B cell (primary cell): ENCODE measurements around the gene SLC9C1. TPM values are rescaled to one million over a fixed set of nuclear protein-coding genes. Genes with fewer than 3 reads are reported as not detected.

ENCODE experiments used
- ATAC-seq: fragments of 200-7000 bp; cut with Tn5 transposase; one replicate; pipeline ENCODE4 v1.10.0; 2021; ENCODE audit warnings: low read depth, mild to moderate bottlenecking, moderate number of reproducible peaks, moderate library complexity
- CTCF ChIA-PET: fragments of 350-600 bp; sonication (Branson Sonifier 250); formaldehyde crosslinking; loops from one replicate; lab custom pipeline; 2021; ENCODE audit warnings: antibody characterized with exemption, inconsistent platforms; lab: Charles Lee
- POLR2A ChIA-PET: fragments of 350-600 bp; sonication (Branson Sonifier 250); formaldehyde crosslinking; loops from one replicate; lab custom pipeline; 2021; ENCODE audit warnings: antibody characterized with exemption; lab: Charles Lee
- DNase-seq: peaks from one replicate; pipeline ENCODE4 v3.0.0; 2013
- H2AFZ ChIP-seq: 2 replicates; pipeline ENCODE4 v1.6.1; 2012; ENCODE audit warnings: mild to moderate bottlenecking, low read depth, low read length; ENCODE audit not compliant: insufficient read depth, poor library complexity, severe bottlenecking
- H3K27ac ChIP-seq, 2 donors: 1 replicate in 1 of 2; 2 replicates in 1 of 2; pipeline ENCODE4 v1.5.1; 2012 to 2013; ENCODE audit warnings: low read length in 2 of 2, mild to moderate bottlenecking in 2 of 2, moderate library complexity in 1 of 2
- H3K27me3 ChIP-seq, 4 experiments: fragments of 200-600 bp in 1 of 4; sonication (generic) in 1 of 4; replicated peaks in 1 of 4; 1 replicate in 2 of 4; 2 replicates in 2 of 4; pipeline versions ENCODE4 v1.6.1 to v1.7.0; 2013 to 2016; ENCODE audit warnings: low read length in 3 of 4, mild to moderate bottlenecking in 2 of 4, mixed read lengths in 1 of 4, moderate library complexity in 1 of 4; ENCODE audit not compliant: insufficient read depth in 4 of 4, control insufficient read depth in 3 of 4; ENCODE audit errors: control extremely low read depth in 1 of 4
- H3K36me3 ChIP-seq, 2 experiments: replicated peaks in 1 of 2; 1 replicate in 1 of 2; 2 replicates in 1 of 2; pipeline versions ENCODE4 v1.6.1 to v1.7.1; 2013; ENCODE audit warnings: low read length in 1 of 2; ENCODE audit not compliant: insufficient read depth in 2 of 2, control insufficient read depth in 1 of 2; ENCODE audit errors: control extremely low read depth in 1 of 2, extremely low read depth in 1 of 2
- H3K4me1 ChIP-seq, 2 donors: fragments of 200-600 bp in 1 of 2; sonication (generic) in 1 of 2; 1 replicate in 1 of 2; 2 replicates in 1 of 2; pipeline versions ENCODE4 v1.5.1 to v1.6.1; 2013 to 2017; ENCODE audit warnings: low read length in 2 of 2; ENCODE audit not compliant: control insufficient read depth in 2 of 2, insufficient read depth in 2 of 2
- H3K4me2 ChIP-seq: replicated peaks from 2 replicates; pipeline ENCODE3; 2012; ENCODE audit warnings: mild to moderate bottlenecking, low read depth, low read length; ENCODE audit not compliant: poor library complexity, severe bottlenecking
- H3K4me3 ChIP-seq, 5 experiments: fragments of 200-600 bp in 1 of 5; sonication (generic) in 1 of 5; 1 replicate in 3 of 5; 2 replicates in 2 of 5; pipeline versions ENCODE4 v1.5.1 to v1.7.0; 2011 to 2016; ENCODE audit warnings: low read length in 4 of 5, mild to moderate bottlenecking in 4 of 5, low read depth in 2 of 5, control low read depth in 1 of 5, moderate library complexity in 1 of 5; ENCODE audit not compliant: insufficient read depth in 1 of 5; ENCODE audit errors: control extremely low read depth in 1 of 5, extremely low read depth in 1 of 5
- H3K79me2 ChIP-seq: fragments of 200-600 bp; sonication (generic); one replicate; pipeline ENCODE4 v1.6.0; 2016; ENCODE audit warnings: low read length; ENCODE audit not compliant: control insufficient read depth, insufficient read depth
- H3K9ac ChIP-seq: fragments of 200-600 bp; sonication (generic); 2 replicates; pipeline ENCODE4 v1.6.1; 2017; ENCODE audit warnings: mild to moderate bottlenecking, low read length, moderate library complexity
- H3K9me3 ChIP-seq, 3 donors: one replicate each; pipeline versions ENCODE4 v1.6.1 to v1.7.1; 2013; ENCODE audit warnings: low read length in 2 of 3; ENCODE audit not compliant: control insufficient read depth in 2 of 3, insufficient read depth in 1 of 3; ENCODE audit errors: control extremely low read depth in 1 of 3
- H4K20me1 ChIP-seq: 2 replicates; pipeline ENCODE4 v1.6.0; 2012; ENCODE audit warnings: mild to moderate bottlenecking, low read length; ENCODE audit not compliant: insufficient read depth, control insufficient read depth, poor library complexity, severe bottlenecking
- H3K27ac Mint-ChIP-seq: one replicate; pipeline ENCODE4 v1.8.0; 2021; ENCODE audit warnings: mixed read lengths
- H3K27me3 Mint-ChIP-seq: one replicate; pipeline ENCODE4 v1.8.0; 2021; ENCODE audit warnings: mixed read lengths
- H3K4me1 Mint-ChIP-seq: one replicate; pipeline ENCODE4 v1.8.0; 2021; ENCODE audit warnings: mixed read lengths
- H3K4me3 Mint-ChIP-seq: one replicate; pipeline ENCODE4 v1.8.0; 2021; ENCODE audit warnings: mixed read lengths
- H3K9me3 Mint-ChIP-seq: one replicate; pipeline ENCODE4 v1.8.0; 2022; ENCODE audit warnings: mixed read lengths; ENCODE audit not compliant: insufficient read depth
- CTCF ChIP-seq: fragments of 200-600 bp; IDR thresholded peaks from one replicate; pipeline ENCODE4 v1.8.0; 2022; ENCODE audit warnings: antibody characterized with exemption, mild to moderate bottlenecking
- EZH2 ChIP-seq: IDR thresholded peaks from 2 replicates; pipeline ENCODE4 v1.6.1; 2012; ENCODE audit warnings: borderline replicate concordance, low read depth, mild to moderate bottlenecking, moderate library complexity, low read length; ENCODE audit not compliant: insufficient read depth, poor library complexity, severe bottlenecking
- WGBS: methylation state at CpG from one replicate; pipeline ENCODE4 v1.1.5; 2013; ENCODE audit warnings: missing lambda C conversion rate; ENCODE audit not compliant: insufficient coverage; 5-methylcytosine and 5-hydroxymethylcytosine counted together
- intact Hi-C: fragments of 100-400 bp; cut with micrococcal nuclease; formaldehyde crosslinking; loops from one replicate; pipeline ENCODE4 v1.10.0; 2022
- polyA plus RNA-seq: library from polyadenylated mRNA; depleted of rRNA; stranded (reverse); fragments of >200 nt; gene quantifications from 2 replicates; pipeline ENCODE4 v1.2.3, GENCODE V29; 2012
- total RNA-seq, 2 donors: library from RNA; stranded (reverse); fragments of 120-200 nt in 1 of 2; gene quantifications; 1 replicate in 1 of 2; 2 replicates in 1 of 2; pipeline versions ENCODE4 v1.2.3 to v1.2.4, GENCODE V29; 2013 to 2022

SLC9C1 gene
- total and polyA plus RNA-seq, 2 donors (not counting 1 experiment from before 2014, with no cell fraction given) = 0.07 to 0.49 TPM

GRCh38 chr3:112171144-112171543, 122.9 kb downstream of the SLC9C1 start:
- WGBS = 90% methylated on average over 3 of the region's 3 CpGs
- CTCF ChIA-PET = no interaction called here
- peaks cover 3% of the 10 kb centered on the region for H3K27me3 Mint-ChIP-seq
- no peak overlapping the region for H2AFZ ChIP-seq
- H3K4me3 ChIP-seq = no peak overlapping the region
- no peak for TF ChIP-seq CTCF
- no peak for TF ChIP-seq EZH2
- H3K27ac ChIP-seq = no peak overlapping the region
- no peaks in the 10 kb centered on the region for H3K27me3 ChIP-seq
- no peaks in the 10 kb centered on the region for H4K20me1 ChIP-seq
- intact Hi-C loops = no loop called here
- H3K9me3 ChIP-seq = peaks cover 0 to 5% (median 0%) of the 10 kb centered on the region in 3 donors
- no peak overlapping the region for H3K27ac Mint-ChIP-seq
- H3K79me2 ChIP-seq = no peaks in the 10 kb centered on the region
- ATAC-seq (no peak), DNase-seq (no peak)
- H3K4me1 ChIP-seq = peaks cover 0 to 4% of the 10 kb centered on the region in 2 donors
- no peaks in the 10 kb centered on the region for H3K36me3 ChIP-seq
- peaks cover 10% of the 10 kb centered on the region for H3K4me1 Mint-ChIP-seq
- no peak overlapping the region for H3K9ac ChIP-seq
- POLR2A ChIA-PET = no interaction called here
- H3K9me3 Mint-ChIP-seq = peaks cover 4% of the 10 kb centered on the region
- H3K4me3 Mint-ChIP-seq = no peak overlapping the region
- no peak overlapping the region for H3K4me2 ChIP-seq

- ChIA-PET POLR2A (no interaction called here), CTCF (no interaction called here)
- Histone ChIP-seq H3K4me3 (no peak overlapping the region), H3K9ac (no peak overlapping the region), H3K36me3 (no peaks in the 10 kb centered on the region), H3K4me2 (no peak overlapping the region), H3K79me2 (no peaks in the 10 kb centered on the region), H3K9me3 (peaks cover 0 to 11% (median 0%) of the 10 kb centered on the region in 3 donors), H2AFZ (no peak overlapping the region), H3K4me1 (peaks cover 0 to 4% of the 10 kb centered on the region in 2 donors), H3K27ac (no peak overlapping the region), H4K20me1 (no peaks in the 10 kb centered on the region), H3K27me3 (no peaks in the 10 kb centered on the region)
- Mint-ChIP-seq H3K27ac (no peak overlapping the region), H3K27me3 (peaks cover 3% of the 10 kb centered on the region), H3K4me3 (no peak overlapping the region), H3K4me1 (peaks cover 10% of the 10 kb centered on the region), H3K9me3 (peaks cover 4% of the 10 kb centered on the region)
- 100% methylated on average over 1 of the region's 2 CpGs for WGBS
- intact Hi-C loops = no loop called here
- no peak for ATAC-seq
- TF ChIP-seq CTCF (no peak), EZH2 (no peak)
- DNase-seq = no peak
Observed at GRCh38 chr3:112170046-112170445, 124.0 kb downstream of the SLC9C1 start.
